AML-193 (cell line): ENCODE results near the gene MCUB.
A peak's percentile ranks its signal among the peaks of the same experiment; 100 is the strongest.

Source experiments
- DNase-seq, 2 experiments: peaks; one replicate each; lab custom pipeline; 2025; lab: John Stamatoyannopoulos, UW

The MCUB gene

DNA sequence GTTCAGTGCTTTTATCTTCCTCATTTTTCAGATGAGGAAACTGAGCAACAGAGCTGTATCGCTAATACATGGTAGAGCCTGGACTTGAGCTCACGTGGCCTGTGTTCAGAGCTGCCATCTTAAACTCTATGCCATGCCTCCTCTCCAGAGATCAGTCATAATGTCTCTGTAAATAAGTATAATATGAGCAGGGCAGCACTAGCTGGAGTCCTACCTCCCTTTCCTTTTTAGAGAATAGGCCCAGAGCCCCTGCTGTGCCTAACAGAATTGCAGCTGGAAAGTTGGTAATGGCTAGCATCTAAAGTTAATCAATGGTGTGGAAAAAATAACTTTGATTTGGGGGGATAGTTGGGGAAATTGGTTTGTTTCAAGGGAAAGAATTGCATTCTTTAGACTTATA, 122.8 kb downstream of the MCUB start:
- DNase-seq, result no peak

DNA sequence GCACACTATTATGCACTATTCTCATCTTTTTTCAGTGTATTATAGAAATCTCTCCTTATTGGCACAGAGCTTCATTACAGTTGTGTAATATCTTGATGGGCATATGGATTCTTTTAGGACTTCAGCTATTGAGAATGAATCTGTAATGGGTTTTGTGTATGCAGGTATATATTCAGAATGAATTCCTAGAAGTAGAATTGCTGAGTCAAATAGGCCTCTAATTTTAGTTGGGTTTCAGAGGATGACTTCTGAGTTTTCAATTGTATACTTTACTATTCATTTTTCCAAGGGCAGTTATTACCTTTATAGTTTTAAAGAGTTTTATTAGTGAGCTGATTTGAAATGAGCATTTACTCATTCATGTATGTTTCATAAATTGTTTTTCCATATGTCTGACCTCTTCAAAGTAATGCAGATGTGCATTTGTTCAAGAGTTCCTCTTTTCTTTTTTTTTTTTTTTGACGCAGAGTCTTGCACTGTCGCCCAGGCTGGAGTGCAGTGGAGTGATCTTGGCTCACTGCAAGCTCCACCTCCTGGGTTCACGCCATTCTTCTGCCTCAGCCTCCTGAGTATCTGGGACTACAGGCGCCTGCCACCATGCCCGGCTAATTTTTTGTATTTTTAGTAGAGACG, 123.7 kb downstream of the MCUB start:
- no peak for DNase-seq

- no peak for DNase-seq
These were observed 124.7 kb downstream of the MCUB start for GRCh38 chr4:109684727-109685126.

GRCh38 chr4:109690690-109691410, 130.8 kb downstream of the MCUB start:
- DNase-seq, result no peak

GRCh38 chr4:109691411-109691920, 131.4 kb downstream of the MCUB start:
- DNase-seq, result no peak

DNA sequence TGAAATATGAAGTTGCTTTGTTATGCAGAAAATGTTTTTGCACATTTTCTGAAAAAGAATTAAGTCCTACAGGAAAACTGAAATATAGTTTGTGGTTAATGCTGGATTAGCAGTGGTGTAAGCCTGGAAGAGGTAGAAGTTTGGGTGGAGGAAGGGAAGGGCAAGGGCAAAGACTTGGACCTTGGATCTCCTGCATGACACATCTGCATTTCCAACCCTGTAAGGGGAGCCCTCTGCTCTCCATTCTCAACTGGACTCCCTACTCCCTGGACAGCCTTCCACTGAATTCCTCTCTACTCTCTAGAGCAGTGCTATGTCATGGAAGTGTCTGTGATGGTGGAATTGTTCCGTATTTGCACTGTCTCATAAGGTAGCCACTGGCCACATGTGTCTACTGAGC, 138.6 kb downstream of the MCUB start:
- DNase-seq, result no peak

DNA sequence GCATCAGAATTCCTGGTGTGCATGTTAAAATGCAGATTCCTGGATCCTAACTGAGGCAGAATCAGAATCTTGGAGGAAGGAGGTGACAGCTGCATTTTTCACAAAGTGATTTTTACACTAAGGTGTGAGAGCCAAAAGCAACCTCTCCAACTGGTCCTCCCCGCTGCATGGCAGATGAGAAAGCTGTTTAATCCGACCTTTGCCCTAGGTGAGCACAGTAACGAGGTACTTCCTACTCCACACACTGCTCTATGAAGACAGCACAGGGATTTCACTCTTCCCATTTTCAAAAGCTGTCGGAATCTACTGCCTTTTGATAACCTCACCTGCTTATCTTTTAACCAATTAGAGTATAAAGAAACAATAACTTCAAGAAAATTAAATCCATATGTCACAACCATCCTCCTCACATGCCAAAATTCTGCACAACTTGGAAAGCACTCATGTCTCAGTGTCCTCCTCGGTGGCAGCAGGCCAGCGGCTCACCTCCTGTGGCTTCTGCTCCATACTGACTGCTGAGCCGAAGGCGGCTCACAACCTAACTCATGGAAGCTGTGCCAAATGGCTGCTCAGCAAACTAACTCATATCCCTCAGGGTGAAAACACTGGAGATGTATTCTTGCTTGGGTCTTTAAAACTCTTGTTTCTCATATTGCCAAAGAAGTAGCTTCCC, 139.6 kb downstream of the MCUB start:
- no peak for DNase-seq

- no peak for DNase-seq
These were observed 141.7 kb downstream of the MCUB start for GRCh38 chr4:109701566-109702410.

DNA sequence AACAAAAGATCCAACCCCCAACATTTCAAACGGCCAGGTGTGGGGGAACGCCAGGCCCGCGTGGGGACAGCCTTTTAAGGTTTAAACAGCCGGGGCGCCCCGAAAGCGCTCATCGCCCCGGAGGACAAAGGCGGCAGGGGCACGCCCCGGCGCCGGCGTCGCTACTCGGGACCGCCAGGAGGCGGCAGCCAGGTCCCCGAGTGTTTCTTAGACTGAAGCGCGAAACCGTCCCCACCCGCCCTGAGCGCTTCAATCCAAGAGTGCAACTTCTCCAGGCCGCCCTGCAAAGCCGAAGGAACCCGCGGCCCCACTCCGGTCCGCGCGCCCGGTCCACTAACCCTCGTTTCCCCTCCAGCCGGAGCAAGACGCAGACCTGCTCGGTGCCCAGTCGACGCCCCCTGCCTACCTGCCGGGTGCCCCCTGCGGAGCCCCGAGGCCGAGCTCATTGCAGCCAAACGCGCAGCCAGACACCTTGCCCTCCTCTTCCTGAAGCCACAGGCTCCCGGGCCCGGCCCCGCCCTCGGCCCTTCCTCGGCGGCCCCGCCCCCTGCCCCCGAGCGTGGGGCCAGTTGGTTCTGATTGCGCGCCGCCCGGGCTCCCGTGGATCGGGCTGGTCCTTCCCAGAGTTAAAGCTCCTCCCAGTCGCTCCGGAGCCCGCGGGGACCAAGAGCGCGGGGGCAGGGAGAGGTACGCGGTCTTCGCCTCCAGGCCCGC, 143.1 kb downstream of the MCUB start, which contains the start of gene CASP6:
TSS of gene CASP6 (minus strand) at position 496 of the 714 bp plus-strand sequence. CDS start at position 446, 50 bp downstream.
- DNase-seq, result peak; percentile 70 to 74

- DNase-seq, result peak; percentile 60 to 66
These were observed 143.8 kb downstream of the MCUB start for GRCh38 chr4:109703664-109704361.

- no peak for DNase-seq
These were observed 148.4 kb downstream of the MCUB start for GRCh38 chr4:109708435-109708834.

DNA sequence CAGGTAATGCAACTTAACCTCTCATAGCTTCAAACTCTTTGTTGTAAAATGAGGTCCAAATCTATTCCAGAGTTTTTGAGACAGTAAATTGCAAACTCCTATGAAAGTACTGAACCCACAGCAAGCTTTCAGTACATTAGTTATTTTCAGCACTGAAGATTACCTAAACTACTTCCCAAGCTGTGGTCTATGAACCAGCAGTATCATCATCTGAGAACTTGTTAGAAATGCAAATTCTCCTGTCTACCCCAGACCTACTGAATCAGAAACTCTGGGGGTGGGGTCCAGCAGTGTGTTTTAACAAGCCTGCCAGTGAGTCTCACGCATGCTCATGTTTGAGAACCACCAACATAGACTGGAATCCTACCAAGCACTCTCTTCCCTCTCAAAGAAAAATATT, 148.9 kb downstream of the MCUB start:
- DNase-seq, result no peak

DNA sequence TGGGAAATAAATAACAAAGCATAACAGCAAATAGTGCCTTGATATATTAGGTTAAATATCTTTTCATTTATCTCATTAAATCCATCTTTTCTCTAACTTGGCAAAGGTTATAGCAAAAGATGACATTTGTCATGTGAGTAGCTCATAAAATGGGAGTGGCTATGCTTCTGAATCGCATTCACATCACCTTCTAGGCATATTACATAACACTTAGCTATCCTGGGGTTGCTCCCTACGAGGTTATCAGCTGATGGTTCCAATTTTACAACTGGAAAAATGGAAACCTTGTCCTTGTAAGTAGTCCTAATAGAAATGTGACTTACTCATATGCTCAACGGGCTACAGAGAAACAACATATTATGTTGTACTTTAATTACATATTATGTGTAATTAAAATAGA, 153.5 kb downstream of the MCUB start:
- DNase-seq, result no peak

GRCh38 chr4:109718759-109719158, 158.7 kb downstream of the MCUB start:
- no peak for DNase-seq

DNA sequence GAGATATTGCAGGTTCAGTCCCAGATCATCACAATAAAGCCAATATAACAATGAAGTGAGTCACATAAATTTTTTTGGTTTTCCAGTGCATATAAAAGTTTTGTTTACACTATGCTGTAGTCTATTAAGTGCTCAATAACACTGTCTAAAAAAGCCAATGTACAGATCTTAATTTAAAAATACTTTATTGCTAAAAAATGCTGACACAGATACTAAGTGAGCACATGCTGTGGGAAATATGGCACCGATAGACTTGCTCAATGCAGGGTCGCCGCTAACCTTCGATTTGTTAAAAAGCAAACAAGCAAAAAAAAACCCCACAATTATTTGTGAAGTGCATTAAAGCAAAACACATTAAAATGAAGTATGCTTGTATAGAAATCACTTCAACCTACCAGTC, 159.6 kb downstream of the MCUB start:
- no peak for DNase-seq

DNA sequence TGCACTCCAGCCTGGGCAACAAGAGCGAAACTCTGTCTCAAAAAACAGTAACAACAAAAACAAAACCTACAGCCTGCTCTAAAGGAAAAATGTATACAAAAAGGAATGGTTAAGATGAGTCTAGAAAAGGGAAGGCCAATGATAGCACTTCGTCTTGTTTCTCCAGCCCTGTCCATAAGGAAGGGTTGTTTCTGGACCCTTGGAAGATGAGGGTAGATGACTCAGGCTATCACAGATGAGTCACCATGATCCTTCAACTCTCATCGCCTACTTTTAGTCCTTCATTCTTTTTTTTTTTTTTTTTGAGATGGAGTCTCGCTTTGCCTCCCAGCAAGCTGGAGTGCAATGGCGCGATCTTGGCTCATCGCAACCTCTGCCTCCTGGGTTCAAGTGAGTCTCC, 161.0 kb downstream of the MCUB start:
- no peak for DNase-seq

DNA sequence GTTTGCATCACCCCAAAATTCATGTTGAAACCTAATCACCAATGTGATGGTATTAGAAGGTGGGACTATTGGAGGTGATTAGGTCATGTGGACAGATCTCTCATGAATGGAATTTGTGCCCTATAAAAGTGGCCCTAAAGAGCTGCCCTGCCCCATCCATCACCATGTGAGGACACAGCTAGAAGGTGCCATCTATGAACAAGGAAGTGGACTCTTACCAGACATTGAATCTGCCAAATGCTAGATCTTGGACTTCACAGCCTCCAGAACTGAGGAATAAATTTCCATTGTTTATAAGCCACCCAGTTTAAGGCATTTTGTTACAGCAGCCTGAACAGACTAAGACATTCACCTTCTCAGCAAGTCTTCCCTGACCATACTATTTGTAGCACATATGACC, 162.3 kb downstream of the MCUB start:
- DNase-seq, result no peak

GRCh38 chr4:109723110-109723509, 163.1 kb downstream of the MCUB start:
- no peak for DNase-seq

DNA sequence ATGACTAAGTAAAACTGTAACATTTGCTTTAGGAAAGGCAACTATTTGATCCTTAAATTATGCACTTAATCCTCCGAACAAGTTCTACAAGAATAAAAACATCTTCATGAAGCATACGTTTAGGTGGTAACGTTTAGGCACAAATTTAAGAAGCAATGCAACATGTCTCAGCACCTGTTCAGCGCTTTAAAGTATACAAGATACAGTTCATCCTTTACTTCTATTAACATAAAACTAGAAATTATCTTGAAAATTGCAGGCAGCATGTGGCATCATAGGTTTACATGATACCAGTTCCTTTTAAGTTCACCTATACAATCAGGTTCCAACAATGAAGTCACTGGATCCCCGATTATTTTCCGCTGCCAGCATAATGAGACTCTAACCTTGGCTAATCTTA, 168.3 kb downstream of the MCUB start:
- DNase-seq, result no peak

GRCh38 chr4:109729117-109729717, 169.2 kb downstream of the MCUB start:
- DNase-seq, result peak in 1 of 2 experiments; percentile 25
